Effector memory CD8-positive, alpha-beta T cell (primary cell): ENCODE measurements around the gene EPM2A.
A peak's percentile ranks its signal among the peaks of the same experiment; 100 is the strongest.
"Not testable (repeated sequence)": the region's sequence is repeated elsewhere in the genome, so short reads cannot be mapped to it uniquely, and the experiment has no call there.

Experiments used
- ATAC-seq: fragments of 150-1000 bp; cut with Tn5 transposase; replicated peaks from 2 replicates; pipeline ENCODE4 v1.10.0; 2021; ENCODE audit warnings: mild to moderate bottlenecking, moderate library complexity
- DNase-seq, 3 experiments: peaks; one replicate each; pipeline ENCODE4 v3.0.0; 2021
- H3K27ac Mint-ChIP-seq, 2 donors: one replicate each; pipeline ENCODE4 v1.8.0; 2022; ENCODE audit warnings: mild to moderate bottlenecking in 2 of 2, mixed read lengths in 2 of 2, moderate library complexity in 2 of 2
- H3K27me3 Mint-ChIP-seq, 2 donors: one replicate each; pipeline ENCODE4 v1.8.0; 2022; ENCODE audit warnings: mixed read lengths in 2 of 2
- H3K36me3 Mint-ChIP-seq: one replicate; pipeline ENCODE4 v1.8.0; 2022; ENCODE audit warnings: mild to moderate bottlenecking, moderate library complexity, mixed read lengths; ENCODE audit not compliant: insufficient read depth
- H3K4me1 Mint-ChIP-seq, 2 donors: one replicate each; pipeline ENCODE4 v1.8.0; 2022; ENCODE audit warnings: low read depth in 2 of 2, mixed read lengths in 2 of 2
- H3K4me3 Mint-ChIP-seq, 2 donors: one replicate each; pipeline ENCODE4 v1.8.0; 2022; ENCODE audit warnings: mild to moderate bottlenecking in 2 of 2, mixed read lengths in 2 of 2, moderate library complexity in 2 of 2
- H3K9me3 Mint-ChIP-seq, 2 donors: one replicate each; pipeline ENCODE4 v1.8.0; 2022; ENCODE audit warnings: mixed read lengths in 2 of 2

The EPM2A gene

GRCh38 chr6:145723646-145724045 is 11.7 kb downstream of the EPM2A start:
- Mint-ChIP-seq H3K4me1 (no peaks in the 10 kb centered on the region), H3K4me3 (no peak overlapping the region), H3K27me3 (no peaks in the 10 kb centered on the region), H3K9me3 (peaks cover 0 to 7% of the 10 kb centered on the region in 2 donors), H3K27ac (no peak overlapping the region), H3K36me3 (no peaks in the 10 kb centered on the region)
- no peak for ATAC-seq
- DNase-seq, result no peak

- Mint-ChIP-seq H3K4me1 (no peaks in the 10 kb centered on the region), H3K9me3 (peaks cover 0 to 7% of the 10 kb centered on the region in 2 donors), H3K27me3 (no peaks in the 10 kb centered on the region), H3K4me3 (no peak overlapping the region), H3K27ac (no peak overlapping the region), H3K36me3 (no peaks in the 10 kb centered on the region)
- DNase-seq, result no peak
- ATAC-seq, result no peak
Observed at GRCh38 chr6:145722190-145722589, 13.1 kb downstream of the EPM2A start.

GRCh38 chr6:145721144-145721543 is 14.2 kb downstream of the EPM2A start:
- no peaks in the 10 kb centered on the region for H3K27me3 Mint-ChIP-seq
- no peak overlapping the region for H3K4me3 Mint-ChIP-seq
- H3K9me3 Mint-ChIP-seq, result peaks cover 0 to 7% of the 10 kb centered on the region in 2 donors
- no peak overlapping the region for H3K27ac Mint-ChIP-seq
- H3K36me3 Mint-ChIP-seq, result no peaks in the 10 kb centered on the region
- peaks cover 0 to 5% of the 10 kb centered on the region in 2 donors for H3K4me1 Mint-ChIP-seq
- DNase-seq (no peak), ATAC-seq (no peak)

GRCh38 chr6:145715426-145715825 is 19.9 kb downstream of the EPM2A start:
- no peak overlapping the region for H3K27ac Mint-ChIP-seq
- peaks cover 0 to 10% of the 10 kb centered on the region in 2 donors for H3K4me1 Mint-ChIP-seq
- no peaks in the 10 kb centered on the region for H3K36me3 Mint-ChIP-seq
- DNase-seq, result no peak
- H3K4me3 Mint-ChIP-seq, result no peak overlapping the region
- H3K27me3 Mint-ChIP-seq, result no peaks in the 10 kb centered on the region
- no peak for ATAC-seq
- H3K9me3 Mint-ChIP-seq, result peaks cover 0 to 9% of the 10 kb centered on the region in 2 donors

- H3K9me3 Mint-ChIP-seq, result peaks cover 0 to 9% of the 10 kb centered on the region in 2 donors
- peaks cover 0 to 10% of the 10 kb centered on the region in 2 donors for H3K4me1 Mint-ChIP-seq
- H3K27me3 Mint-ChIP-seq, result no peaks in the 10 kb centered on the region
- H3K27ac Mint-ChIP-seq, result no peak overlapping the region
- ATAC-seq (no peak), DNase-seq (no peak)
- H3K36me3 Mint-ChIP-seq, result no peaks in the 10 kb centered on the region
- H3K4me3 Mint-ChIP-seq, result no peak overlapping the region
Observed at GRCh38 chr6:145714731-145715130, 20.6 kb downstream of the EPM2A start.

GRCh38 chr6:145713773-145714172 is 21.5 kb downstream of the EPM2A start:
- no peaks in the 10 kb centered on the region for H3K36me3 Mint-ChIP-seq
- H3K4me3 Mint-ChIP-seq, result no peak overlapping the region
- H3K9me3 Mint-ChIP-seq, result peaks cover 0 to 9% of the 10 kb centered on the region in 2 donors
- no peaks in the 10 kb centered on the region for H3K27me3 Mint-ChIP-seq
- no peak overlapping the region for H3K27ac Mint-ChIP-seq
- DNase-seq, result no peak
- H3K4me1 Mint-ChIP-seq, result peaks cover 0 to 10% of the 10 kb centered on the region in 2 donors
- ATAC-seq, result no peak

- ATAC-seq, result no peak
Observed at GRCh38 chr6:145711372-145711771, 23.9 kb downstream of the EPM2A start.

GRCh38 chr6:145707397-145707796 is 27.9 kb downstream of the EPM2A start:
- H3K9me3 Mint-ChIP-seq, result no peaks in the 10 kb centered on the region
- H3K36me3 Mint-ChIP-seq, result no peaks in the 10 kb centered on the region
- peaks cover 6 to 7% of the 10 kb centered on the region in 2 donors for H3K4me1 Mint-ChIP-seq
- H3K27me3 Mint-ChIP-seq, result no peaks in the 10 kb centered on the region
- no peak for DNase-seq
- no peak overlapping the region for H3K4me3 Mint-ChIP-seq
- no peak overlapping the region for H3K27ac Mint-ChIP-seq
- ATAC-seq, result no peak

More at GRCh38 chr6:145711372-145711771, 23.9 kb downstream of the EPM2A start:
- Mint-ChIP-seq H3K36me3 (no peaks in the 10 kb centered on the region), H3K9me3 (peaks cover 0 to 9% of the 10 kb centered on the region in 2 donors), H3K27ac (no peak overlapping the region), H3K27me3 (no peaks in the 10 kb centered on the region), H3K4me1 (peaks cover 0 to 5% of the 10 kb centered on the region in 2 donors), H3K4me3 (no peak overlapping the region)
- no peak for DNase-seq

GRCh38 chr6:145705561-145705960 is 29.8 kb downstream of the EPM2A start:
- no peak overlapping the region for H3K4me3 Mint-ChIP-seq
- no peaks in the 10 kb centered on the region for H3K36me3 Mint-ChIP-seq
- ATAC-seq (no peak), DNase-seq (no peak)
- H3K9me3 Mint-ChIP-seq, result no peaks in the 10 kb centered on the region
- H3K27me3 Mint-ChIP-seq, result no peaks in the 10 kb centered on the region
- peak overlapping the region in 1 of 2 donors; percentile 46 for H3K27ac Mint-ChIP-seq
- H3K4me1 Mint-ChIP-seq, result peaks cover 6 to 7% of the 10 kb centered on the region in 2 donors

GRCh38 chr6:145704143-145704781 is 31.1 kb downstream of the EPM2A start:
- no peak overlapping the region for H3K27ac Mint-ChIP-seq
- H3K36me3 Mint-ChIP-seq, result no peaks in the 10 kb centered on the region
- no peaks in the 10 kb centered on the region for H3K27me3 Mint-ChIP-seq
- DNase-seq, result no peak
- H3K4me1 Mint-ChIP-seq, result peaks cover 6 to 7% of the 10 kb centered on the region in 2 donors
- no peaks in the 10 kb centered on the region for H3K9me3 Mint-ChIP-seq
- no peak for ATAC-seq
- H3K4me3 Mint-ChIP-seq, result no peak overlapping the region

- no peaks in the 10 kb centered on the region for H3K4me1 Mint-ChIP-seq
- H3K9me3 Mint-ChIP-seq, result no peaks in the 10 kb centered on the region
- H3K27ac Mint-ChIP-seq, result no peak overlapping the region
- H3K4me3 Mint-ChIP-seq, result no peak overlapping the region
- no peak for DNase-seq
- H3K36me3 Mint-ChIP-seq, result no peaks in the 10 kb centered on the region
- no peak for ATAC-seq
- no peaks in the 10 kb centered on the region for H3K27me3 Mint-ChIP-seq
Observed at GRCh38 chr6:145699462-145699861, 35.9 kb downstream of the EPM2A start.

GRCh38 chr6:145697401-145697800 is 37.9 kb downstream of the EPM2A start:
- H3K9me3 Mint-ChIP-seq, H3K4me1 Mint-ChIP-seq, ATAC-seq, H3K27me3 Mint-ChIP-seq, H3K36me3 Mint-ChIP-seq, DNase-seq, H3K4me3 Mint-ChIP-seq, H3K27ac Mint-ChIP-seq: not testable (repeated sequence)

- ATAC-seq (no peak), DNase-seq (no peak)
- Mint-ChIP-seq H3K4me1 (no peaks in the 10 kb centered on the region), H3K36me3 (no peaks in the 10 kb centered on the region), H3K4me3 (no peak overlapping the region), H3K27me3 (no peaks in the 10 kb centered on the region), H3K9me3 (no peaks in the 10 kb centered on the region), H3K27ac (no peak overlapping the region)
Observed at GRCh38 chr6:145694083-145694737, 41.1 kb downstream of the EPM2A start.

- Mint-ChIP-seq H3K27me3 (no peaks in the 10 kb centered on the region), H3K9me3 (no peaks in the 10 kb centered on the region), H3K4me1 (no peaks in the 10 kb centered on the region), H3K36me3 (no peaks in the 10 kb centered on the region), H3K4me3 (no peak overlapping the region), H3K27ac (no peak overlapping the region)
- DNase-seq (no peak), ATAC-seq (no peak)
Observed at GRCh38 chr6:145690969-145691368, 44.4 kb downstream of the EPM2A start.
